HCT116 (cell line): ENCODE measurements around the gene STPG3.

Experiments used
- ATF3 ChIP-seq: IDR thresholded peaks from 2 replicates; pipeline ENCODE4 v1.6.1; 2012
- CEBPB ChIP-seq: IDR thresholded peaks from 2 replicates; pipeline ENCODE4 v1.6.1; 2012; ENCODE audit warnings: low read depth
- CTCF ChIP-seq, 3 experiments: fragments of 200-600 bp in 1 of 3; sonication (generic) in 1 of 3; IDR thresholded peaks in 2 of 3; conservative IDR thresholded peaks in 1 of 3; 2 replicates each; pipeline ENCODE4 v1.5.1; 2012 to 2017; ENCODE audit warnings: low read depth in 2 of 3, low read length in 2 of 3, antibody characterized with exemption in 1 of 3, borderline replicate concordance in 1 of 3, control low read depth in 1 of 3, mild to moderate bottlenecking in 1 of 3, mixed read lengths in 1 of 3, mixed run types in 1 of 3, moderate library complexity in 1 of 3; ENCODE audit not compliant: insufficient read depth in 1 of 3
- EZH2 ChIP-seq: fragments of 200-600 bp; sonication (generic); IDR thresholded peaks from 2 replicates; pipeline ENCODE4 v1.6.1; 2017; ENCODE audit warnings: antibody characterized with exemption, mixed run types
- FOSL1 ChIP-seq: IDR thresholded peaks from 2 replicates; pipeline ENCODE4 v1.6.1; 2012; ENCODE audit warnings: low read depth
- JUND ChIP-seq: IDR thresholded peaks from 2 replicates; pipeline ENCODE4 v1.6.1; 2012
- MAX ChIP-seq: IDR thresholded peaks from 2 replicates; pipeline ENCODE4 v1.6.1; 2012
- POLR2A ChIP-seq: IDR thresholded peaks from 2 replicates; pipeline ENCODE4 v1.7.0; 2011; ENCODE audit warnings: borderline replicate concordance; ENCODE audit not compliant: insufficient read depth, insufficient read length; ENCODE audit errors: extremely low read depth
- RAD21 ChIP-seq: IDR thresholded peaks from 2 replicates; pipeline ENCODE4 v1.6.1; 2012; ENCODE audit warnings: low read depth, mild to moderate bottlenecking
- SIN3A ChIP-seq: IDR thresholded peaks from 2 replicates; pipeline ENCODE4 v1.6.1; 2012; ENCODE audit warnings: low read depth
- YY1 ChIP-seq: IDR thresholded peaks from 2 replicates; pipeline ENCODE4 v1.6.1; 2011; ENCODE audit warnings: low read length, low read depth, moderate library complexity, mild to moderate bottlenecking; ENCODE audit not compliant: insufficient replicate concordance; ENCODE audit errors: extremely low read depth
- ZNF274 ChIP-seq: fragments of 200-500 bp; sonication (Bioruptor generic); IDR thresholded peaks from 2 replicates; pipeline ENCODE4 v1.6.1; 2014; ENCODE audit warnings: mild to moderate bottlenecking, low read depth, low read length, inconsistent platforms

GRCh38 chr9:137293094-137293481 is 42.0 kb downstream of the STPG3 start:
- TF ChIP-seq POLR2A (no peak), YY1 (no peak), CTCF (IDR thresholded peaks at IDR 0.05 in 2 of 3, conservative IDR thresholded peaks at IDR 0.05 in 1 of 3; ENCODE audit: borderline replicate concordance in 1 of 3, insufficient read depth in 1 of 3, low read depth in 2 of 3, low read length in 2 of 3) (no peak), ZNF274 (no peak), MAX (no peak), ATF3 (no peak), CEBPB (no peak), JUND (no peak), SIN3A (no peak), EZH2 (no peak), FOSL1 (no peak), RAD21 (no peak)
